Neural progenitor cell (in vitro differentiated cells): ENCODE measurements around the gene SLC35D2. TPM values are rescaled to one million over a fixed set of nuclear protein-coding genes. Genes with fewer than 3 reads are reported as not detected.

ENCODE experiments used
- DNase-seq: peaks from one replicate; pipeline ENCODE4 v3.0.0-alpha.2; 2016; ENCODE audit warnings: low spot score
- H2AFZ ChIP-seq: fragments of 200-600 bp; sonication (generic); replicated peaks from 2 replicates; pipeline ENCODE4 v1.6.1; 2016; ENCODE audit warnings: antibody characterized with exemption
- H3F3A ChIP-seq: fragments of 200-600 bp; sonication (generic); 2 replicates; pipeline ENCODE4 v1.6.1; 2016; ENCODE audit warnings: antibody characterized with exemption, low read depth
- H3K27ac ChIP-seq: fragments of 200-600 bp; sonication (generic); 2 replicates; pipeline ENCODE4 v1.5.1; 2016; ENCODE audit warnings: mild to moderate bottlenecking
- H3K27me3 ChIP-seq: fragments of 200-600 bp; sonication (generic); 2 replicates; pipeline ENCODE4 v1.6.1; 2016; ENCODE audit warnings: mild to moderate bottlenecking, moderate library complexity
- H3K36me3 ChIP-seq: fragments of 200-600 bp; sonication (generic); 2 replicates; pipeline ENCODE4 v1.5.1; 2016
- H3K4me1 ChIP-seq: fragments of 200-600 bp; sonication (generic); 2 replicates; pipeline ENCODE4 v1.6.1; 2016; ENCODE audit warnings: mixed run types
- H3K4me2 ChIP-seq: fragments of 200-600 bp; sonication (generic); 2 replicates; pipeline ENCODE4 v1.6.1; 2016
- H3K4me3 ChIP-seq: fragments of 200-600 bp; sonication (generic); 2 replicates; pipeline ENCODE4 v1.5.1; 2016
- H3K79me2 ChIP-seq: fragments of 200-600 bp; sonication (generic); 2 replicates; pipeline ENCODE4 v1.6.1; 2016; ENCODE audit warnings: low read depth
- H3K9ac ChIP-seq: fragments of 200-600 bp; sonication (generic); 2 replicates; pipeline ENCODE4 v1.6.1; 2016
- H3K9me3 ChIP-seq: fragments of 200-600 bp; sonication (generic); 2 replicates; pipeline ENCODE4 v1.5.1; 2016; ENCODE audit warnings: low read depth
- H4K20me1 ChIP-seq: fragments of 200-600 bp; sonication (generic); 2 replicates; pipeline ENCODE4 v1.6.1; 2016; ENCODE audit warnings: low read depth
- H3K27ac Mint-ChIP-seq: 3 replicates; pipeline ENCODE4 v1.8.0; 2021; ENCODE audit warnings: mixed read lengths
- H3K27me3 Mint-ChIP-seq: 2 replicates; pipeline ENCODE4 v1.8.0; 2022; ENCODE audit warnings: low read depth, mild to moderate bottlenecking, inconsistent platforms, moderate library complexity, mixed read lengths; ENCODE audit not compliant: insufficient read depth
- H3K36me3 Mint-ChIP-seq: 3 replicates; pipeline ENCODE4 v1.8.0; 2021; ENCODE audit warnings: mixed read lengths
- H3K4me1 Mint-ChIP-seq: 3 replicates; pipeline ENCODE4 v1.8.0; 2021; ENCODE audit warnings: mixed read lengths
- H3K4me3 Mint-ChIP-seq: 3 replicates; pipeline ENCODE4 v1.8.0; 2021; ENCODE audit warnings: mild to moderate bottlenecking, moderate library complexity, mixed read lengths
- H3K9me3 Mint-ChIP-seq: 3 replicates; pipeline ENCODE4 v1.8.0; 2020; ENCODE audit warnings: mixed read lengths
- CTCF ChIP-seq: fragments of 200-600 bp; sonication (generic); IDR thresholded peaks from 2 replicates; pipeline ENCODE4 v1.5.1; 2017; ENCODE audit warnings: antibody characterized with exemption, mild to moderate bottlenecking
- EZH2 ChIP-seq: fragments of 200-600 bp; sonication (generic); IDR thresholded peaks from 2 replicates; pipeline ENCODE4 v1.6.1; 2017; ENCODE audit warnings: antibody characterized with exemption, mild to moderate bottlenecking, moderate library complexity
- EZH2phosphoT487 ChIP-seq: fragments of 200-600 bp; sonication (generic); IDR thresholded peaks from 2 replicates; pipeline ENCODE4 v1.6.1; 2017; ENCODE audit warnings: antibody characterized with exemption
- total RNA-seq: library from RNA; depleted of rRNA; stranded (reverse); fragments of >200 nt; gene quantifications from 2 replicates; pipeline ENCODE4 v1.2.3, GENCODE V29; 2015; ENCODE audit warnings: low replicate concordance

The SLC35D2 gene
- total RNA-seq, 1 donor from 2014 or later: 30.1 TPM

- Histone ChIP-seq H4K20me1 (peaks cover 12% of the 10 kb centered on the region), H3K36me3 (no peaks in the 10 kb centered on the region), H3K4me2 (peak overlapping the region; percentile 3), H3K27ac (no peak overlapping the region), H2AFZ (no peak overlapping the region), H3K4me3 (no peak overlapping the region), H3K9ac (no peak overlapping the region), H3K4me1 (peaks cover 25% of the 10 kb centered on the region), H3F3A (peaks cover 40% of the 10 kb centered on the region), H3K9me3 (no peaks in the 10 kb centered on the region), H3K27me3 (no peaks in the 10 kb centered on the region), H3K79me2 (peaks cover 15% of the 10 kb centered on the region)
- H3K36me3 Mint-ChIP-seq: no peaks in the 10 kb centered on the region
- peak overlapping the region; percentile 74 for H3K27ac Mint-ChIP-seq
- H3K27me3 Mint-ChIP-seq: peaks cover 6% of the 10 kb centered on the region
- H3K4me1 Mint-ChIP-seq: peaks cover 38% of the 10 kb centered on the region
- TF ChIP-seq CTCF (no peak), EZH2phosphoT487 (no peak), EZH2 (no peak)
- H3K9me3 Mint-ChIP-seq: no peaks in the 10 kb centered on the region
- DNase-seq: peak; percentile 46
- peak overlapping the region; percentile 93 for H3K4me3 Mint-ChIP-seq
Observed at GRCh38 chr9:96420468-96421219, 37.1 kb upstream of the SLC35D2 start.

- Histone ChIP-seq H3K4me2 (peak overlapping the region; percentile 94), H3K79me2 (peaks cover 25% of the 10 kb centered on the region), H4K20me1 (peaks cover 12% of the 10 kb centered on the region), H3K9ac (peak overlapping the region; percentile 24), H3K27ac (peak overlapping the region; percentile 84), H3K36me3 (no peaks in the 10 kb centered on the region), H3K4me3 (peak overlapping the region; percentile 66), H3F3A (peaks cover 40% of the 10 kb centered on the region), H3K4me1 (peaks cover 25% of the 10 kb centered on the region), H2AFZ (peak overlapping the region; percentile 63), H3K9me3 (no peaks in the 10 kb centered on the region), H3K27me3 (no peaks in the 10 kb centered on the region)
- TF ChIP-seq EZH2phosphoT487 (peak; percentile 26), EZH2 (no peak), CTCF (no peak)
- H3K4me1 Mint-ChIP-seq: peaks cover 38% of the 10 kb centered on the region
- H3K4me3 Mint-ChIP-seq: peak overlapping the region; percentile 93
- H3K27ac Mint-ChIP-seq: peak overlapping the region; percentile 74
- H3K9me3 Mint-ChIP-seq: no peaks in the 10 kb centered on the region
- peaks cover 6% of the 10 kb centered on the region for H3K27me3 Mint-ChIP-seq
- DNase-seq: no peak
- no peaks in the 10 kb centered on the region for H3K36me3 Mint-ChIP-seq
Observed at GRCh38 chr9:96419691-96419969, 36.1 kb upstream of the SLC35D2 start.

GRCh38 chr9:96418920-96419690, 35.6 kb upstream of the SLC35D2 start:
- peak overlapping the region; percentile 93 for H3K4me3 Mint-ChIP-seq
- no peaks in the 10 kb centered on the region for H3K9me3 ChIP-seq
- H4K20me1 ChIP-seq: peaks cover 17% of the 10 kb centered on the region
- peak; percentile 85 for DNase-seq
- peak overlapping the region; percentile 84 for H3K27ac ChIP-seq
- H3K4me1 ChIP-seq: peaks cover 25% of the 10 kb centered on the region
- peak overlapping the region; percentile 91 for H3K27ac Mint-ChIP-seq
- H3F3A ChIP-seq: peaks cover 40% of the 10 kb centered on the region
- H3K4me3 ChIP-seq: peak overlapping the region; percentile 66
- H3K9me3 Mint-ChIP-seq: no peaks in the 10 kb centered on the region
- no peaks in the 10 kb centered on the region for H3K27me3 ChIP-seq
- no peaks in the 10 kb centered on the region for H3K36me3 Mint-ChIP-seq
- no peak for TF ChIP-seq EZH2
- TF ChIP-seq EZH2phosphoT487: peak; percentile 53
- H2AFZ ChIP-seq: peak overlapping the region; percentile 63
- peaks cover 38% of the 10 kb centered on the region for H3K4me1 Mint-ChIP-seq
- H3K9ac ChIP-seq: peak overlapping the region; percentile 24
- H3K27me3 Mint-ChIP-seq: peaks cover 6% of the 10 kb centered on the region
- H3K36me3 ChIP-seq: no peaks in the 10 kb centered on the region
- H3K4me2 ChIP-seq: peak overlapping the region; percentile 94
- peaks cover 31% of the 10 kb centered on the region for H3K79me2 ChIP-seq
